Astrocyte (in vitro differentiated cells and primary cell): ENCODE data around the gene CD27. TPM values are rescaled to one million over a fixed set of nuclear protein-coding genes. Genes with fewer than 3 reads are reported as not detected.
"Not testable (repeated sequence)": the region's sequence is repeated elsewhere in the genome, so short reads cannot be mapped to it uniquely, and the experiment has no call there.

Experiments
- DNase-seq: peaks from one replicate; pipeline ENCODE4 v3.0.0-alpha.2; 2010; ENCODE audit warnings: low read depth
- FAIRE-seq: peaks from 2 replicates; lab custom pipeline; 2011; peaks lifted over from hg19 to GRCh38; lab: Jason Lieb, UNC
- H2AFZ ChIP-seq: 2 replicates; pipeline ENCODE4 v1.6.0; 2012; ENCODE audit warnings: low read depth, low read length, inconsistent platforms
- H3K27ac ChIP-seq: 2 replicates; pipeline ENCODE4 v1.5.1; 2011; ENCODE audit warnings: low read depth, low read length, inconsistent platforms
- H3K27me3 ChIP-seq: 2 replicates; pipeline ENCODE4 v1.6.0; 2011; ENCODE audit warnings: low read length, inconsistent platforms; ENCODE audit not compliant: insufficient read depth
- H3K36me3 ChIP-seq: 2 replicates; pipeline ENCODE4 v1.5.1; 2011; ENCODE audit warnings: low read length, inconsistent platforms; ENCODE audit not compliant: insufficient read depth
- H3K4me1 ChIP-seq: 2 replicates; pipeline ENCODE4 v1.5.1; 2011; ENCODE audit warnings: low read length, inconsistent platforms; ENCODE audit not compliant: insufficient read depth
- H3K4me2 ChIP-seq: 2 replicates; pipeline ENCODE4 v1.6.0; 2012; ENCODE audit warnings: low read length, inconsistent platforms
- H3K4me3 ChIP-seq: 2 replicates; pipeline ENCODE4 v1.5.1; 2011; ENCODE audit warnings: low read depth, mild to moderate bottlenecking, low read length, inconsistent platforms; ENCODE audit not compliant: insufficient read depth
- H3K79me2 ChIP-seq: 2 replicates; pipeline ENCODE4 v1.6.0; 2012; ENCODE audit warnings: mild to moderate bottlenecking, low read length, inconsistent platforms; ENCODE audit not compliant: insufficient read depth
- H3K9ac ChIP-seq: 2 replicates; pipeline ENCODE4 v1.6.0; 2012; ENCODE audit warnings: mild to moderate bottlenecking, low read length, inconsistent platforms
- H3K9me3 ChIP-seq: 2 replicates; pipeline ENCODE4 v1.5.1; 2012; ENCODE audit warnings: low read depth, mild to moderate bottlenecking, low read length, inconsistent platforms; ENCODE audit not compliant: insufficient read depth
- H4K20me1 ChIP-seq: 2 replicates; pipeline ENCODE4 v1.6.0; 2012; ENCODE audit warnings: low read length, inconsistent platforms; ENCODE audit not compliant: insufficient read depth
- H3K27ac Mint-ChIP-seq: one replicate; pipeline ENCODE4 v1.8.0; 2021; ENCODE audit warnings: mild to moderate bottlenecking, mixed read lengths; ENCODE audit not compliant: unreplicated experiment
- H3K27me3 Mint-ChIP-seq: one replicate; pipeline ENCODE4 v1.8.0; 2021; ENCODE audit warnings: low read depth, mixed read lengths; ENCODE audit not compliant: unreplicated experiment
- H3K36me3 Mint-ChIP-seq: one replicate; pipeline ENCODE4 v1.8.0; 2021; ENCODE audit warnings: low read depth, mixed read lengths; ENCODE audit not compliant: unreplicated experiment
- H3K4me1 Mint-ChIP-seq: one replicate; pipeline ENCODE4 v1.8.0; 2021; ENCODE audit warnings: low read depth, mixed read lengths; ENCODE audit not compliant: unreplicated experiment
- H3K4me3 Mint-ChIP-seq: one replicate; pipeline ENCODE4 v1.8.0; 2021; ENCODE audit warnings: mild to moderate bottlenecking, moderate library complexity, mixed read lengths; ENCODE audit not compliant: unreplicated experiment
- H3K9me3 Mint-ChIP-seq: one replicate; pipeline ENCODE4 v1.8.0; 2021; ENCODE audit warnings: mild to moderate bottlenecking, mixed read lengths; ENCODE audit not compliant: unreplicated experiment
- CTCF ChIP-seq: IDR thresholded peaks from 2 replicates; pipeline ENCODE4 v1.5.1; 2011; ENCODE audit warnings: low read depth, mild to moderate bottlenecking, inconsistent platforms, low read length, moderate library complexity; ENCODE audit not compliant: insufficient read depth
- EZH2 ChIP-seq: IDR thresholded peaks from 2 replicates; pipeline ENCODE4 v1.6.1; 2012; ENCODE audit warnings: mild to moderate bottlenecking, low read length, inconsistent platforms; ENCODE audit not compliant: insufficient read depth
- total RNA-seq: library from RNA; stranded (reverse); gene quantifications from 2 replicates; pipeline ENCODE4 v1.2.1, GENCODE V29; 2021

Gene CD27
- total RNA-seq, 1 donor from 2014 or later = not detected

GRCh38 chr12:6470375-6471163, 25.8 kb downstream of the CD27 start, which contains the start of gene VAMP1:
Gene VAMP1 (minus strand): TSS chr12:6470677. CDS start chr12:6470531, 146 bp downstream.
- Histone ChIP-seq H3K27me3 (no peaks in the 10 kb centered on the region), H3K4me3 (peak within 1 kb of the TSS; percentile 83), H3K79me2 (peaks cover 24% of the 10 kb centered on the region), H3K4me1 (peaks cover 14% of the 10 kb centered on the region), H3K9me3 (no peaks in the 10 kb centered on the region), H4K20me1 (peaks cover 31% of the 10 kb centered on the region), H3K4me2 (peak within 1 kb of the TSS; percentile 86), H3K36me3 (no peaks in the 10 kb centered on the region), H2AFZ (peak within 1 kb of the TSS; percentile 94), H3K9ac (peak within 1 kb of the TSS; percentile 88), H3K27ac (peak within 1 kb of the TSS; percentile 87)
- Mint-ChIP-seq H3K9me3 (peaks cover 2% of the 10 kb centered on the region), H3K27me3 (no peaks in the 10 kb centered on the region), H3K27ac (peak within 1 kb of the TSS; percentile 90), H3K4me3 (peak within 1 kb of the TSS; percentile 94), H3K4me1 (peaks cover 20% of the 10 kb centered on the region), H3K36me3 (peaks cover 9% of the 10 kb centered on the region)
- DNase-seq (peak; percentile 96), FAIRE-seq (no peak)
- TF ChIP-seq EZH2 = no peak
- TF ChIP-seq CTCF = no peak

GRCh38 chr12:6471989-6472360, 27.2 kb downstream of the CD27 start:
- Mint-ChIP-seq H3K27me3 (no peaks in the 10 kb centered on the region), H3K4me3 (peak overlapping the region; percentile 94), H3K36me3 (peaks cover 4% of the 10 kb centered on the region), H3K4me1 (peaks cover 30% of the 10 kb centered on the region), H3K27ac (no peak overlapping the region), H3K9me3 (peaks cover 2% of the 10 kb centered on the region)
- Histone ChIP-seq H3K4me2 (no peak overlapping the region), H3K27ac (no peak overlapping the region), H3K27me3 (no peaks in the 10 kb centered on the region), H2AFZ (no peak overlapping the region), H3K79me2 (peaks cover 24% of the 10 kb centered on the region), H3K4me3 (no peak overlapping the region), H4K20me1 (peaks cover 19% of the 10 kb centered on the region), H3K4me1 (peaks cover 14% of the 10 kb centered on the region), H3K36me3 (no peaks in the 10 kb centered on the region), H3K9ac (no peak overlapping the region), H3K9me3 (no peaks in the 10 kb centered on the region)
- DNase-seq = no peak
- no peak for TF ChIP-seq EZH2
- no peak for TF ChIP-seq CTCF
- no peak for FAIRE-seq

- Histone ChIP-seq H3K27me3 (no peaks in the 10 kb centered on the region), H3K9ac (no peak overlapping the region), H2AFZ (no peak overlapping the region), H3K79me2 (peaks cover 24% of the 10 kb centered on the region), H3K4me2 (no peak overlapping the region), H4K20me1 (peaks cover 18% of the 10 kb centered on the region), H3K4me3 (no peak overlapping the region), H3K27ac (no peak overlapping the region), H3K36me3 (no peaks in the 10 kb centered on the region), H3K9me3 (no peaks in the 10 kb centered on the region), H3K4me1 (peaks cover 14% of the 10 kb centered on the region)
- FAIRE-seq (no peak), DNase-seq (no peak)
- Mint-ChIP-seq H3K27me3 (no peaks in the 10 kb centered on the region), H3K4me1 (peaks cover 33% of the 10 kb centered on the region), H3K27ac (no peak overlapping the region), H3K9me3 (peaks cover 2% of the 10 kb centered on the region), H3K36me3 (no peaks in the 10 kb centered on the region), H3K4me3 (no peak overlapping the region)
- TF ChIP-seq CTCF (no peak), EZH2 (no peak)
Measured at GRCh38 chr12:6472491-6472890, 27.7 kb downstream of the CD27 start.

- H3K36me3 ChIP-seq, H3K27ac ChIP-seq, H3K4me3 Mint-ChIP-seq, H3K36me3 Mint-ChIP-seq, H3K27me3 Mint-ChIP-seq, H3K9me3 Mint-ChIP-seq, H3K4me2 ChIP-seq, H3K4me1 ChIP-seq, DNase-seq, H3K9me3 ChIP-seq, H3K4me3 ChIP-seq, H3K79me2 ChIP-seq, H4K20me1 ChIP-seq, FAIRE-seq, H3K27me3 ChIP-seq, H3K9ac ChIP-seq, H2AFZ ChIP-seq: not testable (repeated sequence)
- Mint-ChIP-seq H3K4me1 (peaks cover 24% of the 10 kb centered on the region), H3K27ac (peak overlapping the region; percentile 70)
Measured at GRCh38 chr12:6475233-6475975, 30.6 kb downstream of the CD27 start.
